H1 (cell line): Measurements from ENCODE around the gene TMX2. TPM values are rescaled to one million over a fixed set of nuclear protein-coding genes. Genes with fewer than 3 reads are reported as not detected.

Source experiments
- CTCF ChIA-PET: fragments of 300-600 bp; sonication (Branson Sonifier 250); formaldehyde crosslinking; loops from one replicate; lab custom pipeline; 2021; ENCODE audit not compliant: partially characterized antibody; lab: Charles Lee
- POLR2A ChIA-PET: fragments of 300-600 bp; sonication (Branson Sonifier 250); formaldehyde crosslinking; loops from one replicate; lab custom pipeline; 2021; ENCODE audit warnings: inconsistent platforms; ENCODE audit not compliant: partially characterized antibody; lab: Charles Lee
- DNase-seq, 2 experiments: peaks; one replicate each; pipeline versions ENCODE4 v3.0.0 to v3.0.0-alpha.2; 2010 to 2022; ENCODE audit warnings: low spot score in 2 of 2, low read depth in 1 of 2, mixed read lengths in 1 of 2
- FAIRE-seq: peaks from 2 replicates; lab custom pipeline; 2011; peaks lifted over from hg19 to GRCh38; lab: Jason Lieb, UNC
- H2AFZ ChIP-seq: 2 replicates; pipeline ENCODE4 v1.8.1; 2012; ENCODE audit warnings: low read length, inconsistent platforms
- H2AK5ac ChIP-seq: 2 replicates; pipeline ENCODE4 v1.6.1; 2013; ENCODE audit warnings: low read depth, low read length
- H2BK120ac ChIP-seq: replicated peaks from 2 replicates; pipeline ENCODE3; 2013; ENCODE audit warnings: low read depth, low read length, inconsistent platforms
- H2BK12ac ChIP-seq: 2 replicates; pipeline ENCODE4 v1.6.1; 2013; ENCODE audit warnings: low read depth, low read length
- H2BK15ac ChIP-seq: 2 replicates; pipeline ENCODE4 v1.6.1; 2013; ENCODE audit warnings: low read length
- H2BK20ac ChIP-seq: 2 replicates; pipeline ENCODE4 v1.6.1; 2013; ENCODE audit warnings: low read length
- H2BK5ac ChIP-seq: 2 replicates; pipeline ENCODE4 v1.6.1; 2013; ENCODE audit warnings: low read depth, low read length
- H3K14ac ChIP-seq: 2 replicates; pipeline ENCODE4 v1.6.1; 2013; ENCODE audit warnings: inconsistent platforms; ENCODE audit not compliant: insufficient read length
- H3K18ac ChIP-seq: 2 replicates; pipeline ENCODE4 v1.6.1; 2013; ENCODE audit warnings: low read length; ENCODE audit errors: extremely low read depth
- H3K23ac ChIP-seq: 2 replicates; pipeline ENCODE4 v1.6.1; 2013; ENCODE audit warnings: inconsistent platforms; ENCODE audit not compliant: insufficient read length
- H3K23me2 ChIP-seq: 2 replicates; pipeline ENCODE4 v1.6.1; 2013; ENCODE audit warnings: low read depth, low read length
- H3K27ac ChIP-seq: 2 replicates; pipeline ENCODE4 v1.6.1; 2011; ENCODE audit warnings: low read depth, low read length, inconsistent platforms
- H3K27me3 ChIP-seq, 4 experiments: replicated peaks in 1 of 4; 1 replicate in 1 of 4; 2 replicates in 3 of 4; pipeline versions ENCODE4 v1.6.1 to v1.8.1; 2011 to 2013; ENCODE audit warnings: low read length in 3 of 4, mild to moderate bottlenecking in 3 of 4, inconsistent platforms in 2 of 4, mixed read lengths in 2 of 4, moderate library complexity in 1 of 4; ENCODE audit not compliant: control insufficient read depth in 3 of 4, insufficient read depth in 3 of 4; ENCODE audit errors: extremely low read depth in 1 of 4
- H3K36me3 ChIP-seq, 4 experiments: 2 replicates each; pipeline versions ENCODE4 v1.6.1 to v1.8.1; 2011 to 2013; ENCODE audit warnings: mild to moderate bottlenecking in 4 of 4, low read length in 3 of 4, moderate library complexity in 2 of 4, control low read depth in 1 of 4, inconsistent platforms in 1 of 4; ENCODE audit not compliant: insufficient read depth in 4 of 4, control insufficient read depth in 2 of 4
- H3K4ac ChIP-seq: replicated peaks from 2 replicates; pipeline ENCODE3; 2013; ENCODE audit warnings: low read length, low read depth, mixed read lengths, inconsistent platforms; ENCODE audit not compliant: insufficient read length
- H3K4me1 ChIP-seq, 4 experiments: replicated peaks in 1 of 4; 1 replicate in 1 of 4; 2 replicates in 3 of 4; pipeline versions ENCODE4 v1.6.1 to v1.8.1; 2011 to 2013; ENCODE audit warnings: low read length in 3 of 4, inconsistent platforms in 2 of 4, mixed read lengths in 1 of 4; ENCODE audit not compliant: insufficient read depth in 4 of 4, control insufficient read depth in 3 of 4
- H3K4me2 ChIP-seq, 2 experiments: 2 replicates each; pipeline versions ENCODE4 v1.6.1 to v1.8.1; 2011 to 2013; ENCODE audit warnings: low read depth in 2 of 2, low read length in 2 of 2, control low read depth in 1 of 2, inconsistent platforms in 1 of 2, mild to moderate bottlenecking in 1 of 2; ENCODE audit not compliant: insufficient read depth in 1 of 2
- H3K4me3 ChIP-seq, 4 experiments: fragments of 200-600, 300-600 bp in 1 of 4; sonication (generic), shearing (Covaris generic), sonication (Bioruptor Twin) in 1 of 4; 2 replicates each; pipeline versions ENCODE4 v1.5.1 to v1.8.1; 2011 to 2016; ENCODE audit warnings: low read length in 4 of 4, low read depth in 3 of 4, control low read depth in 2 of 4, inconsistent platforms in 2 of 4, mild to moderate bottlenecking in 2 of 4, mixed read lengths in 1 of 4, moderate library complexity in 1 of 4; ENCODE audit not compliant: insufficient read depth in 2 of 4; ENCODE audit errors: extremely low read depth in 1 of 4
- H3K56ac ChIP-seq: replicated peaks from 2 replicates; pipeline ENCODE3; 2013; ENCODE audit warnings: low read depth, mild to moderate bottlenecking, mixed read lengths, low read length, inconsistent platforms; ENCODE audit not compliant: insufficient read length
- H3K79me1 ChIP-seq: 2 replicates; pipeline ENCODE4 v1.6.1; 2013; ENCODE audit warnings: low read depth, low read length, control low read depth
- H3K79me2 ChIP-seq, 2 experiments: 2 replicates each; pipeline versions ENCODE4 v1.6.1 to v1.8.1; 2012 to 2013; ENCODE audit warnings: low read length in 2 of 2, mild to moderate bottlenecking in 2 of 2, inconsistent platforms in 1 of 2; ENCODE audit not compliant: insufficient read depth in 2 of 2, control insufficient read depth in 1 of 2
- H3K9ac ChIP-seq, 4 experiments: replicated peaks in 1 of 4; 1 replicate in 1 of 4; 2 replicates in 3 of 4; pipeline versions ENCODE4 v1.6.1 to v1.8.1; 2011 to 2013; ENCODE audit warnings: low read depth in 3 of 4, low read length in 3 of 4, control low read depth in 2 of 4, mild to moderate bottlenecking in 2 of 4, moderate library complexity in 2 of 4, inconsistent platforms in 1 of 4; ENCODE audit errors: extremely low read depth in 1 of 4
- H3K9me3 ChIP-seq, 2 experiments: 2 replicates each; pipeline versions ENCODE4 v1.6.1 to v1.8.1; 2012 to 2013; ENCODE audit warnings: mild to moderate bottlenecking in 2 of 2, moderate library complexity in 2 of 2, control low read depth in 1 of 2, inconsistent platforms in 1 of 2, low read depth in 1 of 2, low read length in 1 of 2, mixed read lengths in 1 of 2; ENCODE audit not compliant: insufficient read depth in 2 of 2
- H4K20me1 ChIP-seq, 2 experiments: replicated peaks in 1 of 2; 2 replicates each; pipeline versions ENCODE3 to v1.8.1; 2011 to 2013; ENCODE audit warnings: inconsistent platforms in 2 of 2, low read length in 2 of 2, mild to moderate bottlenecking in 1 of 2; ENCODE audit not compliant: insufficient read depth in 2 of 2, control insufficient read depth in 1 of 2
- H4K5ac ChIP-seq: 2 replicates; pipeline ENCODE4 v1.6.1; 2013; ENCODE audit warnings: low read length, low read depth, mixed read lengths, inconsistent platforms; ENCODE audit not compliant: insufficient read length
- H4K8ac ChIP-seq: 2 replicates; pipeline ENCODE4 v1.8.0; 2013; ENCODE audit warnings: mild to moderate bottlenecking, moderate library complexity, low read length, inconsistent platforms; ENCODE audit not compliant: insufficient read depth; ENCODE audit errors: extremely low read depth
- H4K91ac ChIP-seq: replicated peaks from 2 replicates; pipeline ENCODE3; 2013; ENCODE audit warnings: low read length, mixed read lengths, inconsistent platforms; ENCODE audit not compliant: insufficient read length
- GTF2F1 ChIP-seq: IDR thresholded peaks from 2 replicates; pipeline ENCODE4 v1.6.1; 2012; ENCODE audit warnings: low read depth, low read length, improper control_type of control experiment, borderline replicate concordance
- RAD21 ChIP-seq, 2 experiments: IDR thresholded peaks in 1 of 2; conservative IDR thresholded peaks in 1 of 2; 2 replicates each; pipeline ENCODE4 v1.6.1; 2011; ENCODE audit warnings: low read depth in 2 of 2, low read length in 2 of 2, improper control_type of control experiment in 1 of 2, inconsistent platforms in 1 of 2, mild to moderate bottlenecking in 1 of 2, moderate library complexity in 1 of 2
- SP2 ChIP-seq: IDR thresholded peaks from 2 replicates; pipeline ENCODE4 v1.6.1; 2012; ENCODE audit warnings: mild to moderate bottlenecking, low read length, inconsistent platforms
- WGBS, 2 experiments: shearing (Covaris generic) in 1 of 2; methylation state at CpG; one replicate each; pipeline versions ENCODE4 v1.1.6 to v1.1.7; 2013 to 2015; ENCODE audit warnings: low lambda C conversion rate in 2 of 2, mixed read lengths in 2 of 2, inconsistent platforms in 1 of 2, low coverage in 1 of 2, missing lambda C conversion rate in 1 of 2; ENCODE audit not compliant: insufficient replicate concordance in 2 of 2, insufficient coverage in 1 of 2, insufficient read length in 1 of 2; ENCODE audit errors: extremely low coverage in 1 of 2, missing lambda C conversion rate in 1 of 2; 5-methylcytosine and 5-hydroxymethylcytosine counted together
- polyA plus RNA-seq, 7 experiments: library from polyadenylated mRNA; depleted of rRNA in 3 of 7; stranded (reverse) in 5 of 7; unstranded in 2 of 7; fragments of >200 nt in 5 of 7; fragments of 200-250 nt in 2 of 7; gene quantifications; 1 replicate in 5 of 7; 2 replicates in 1 of 7; 4 replicates in 1 of 7; pipeline versions ENCODE4 v1.2.1 to v1.2.3, GENCODE V29; 2011 to 2013; ENCODE audit warnings: missing spikeins in 2 of 7, mixed read lengths in 2 of 7
- total RNA-seq: library from RNA; stranded (reverse); fragmentation: NEBNext Ultra II Directional; extraction: Animal tissue kit (Norgen Biotek cat#: 25700); gene quantifications from 2 replicates; pipeline ENCODE4 v1.2.1, GENCODE V29; 2021
- TF ChIP-seq, protein P1 (sequence below), 3 experiments: IDR thresholded peaks; 1 replicate in 2 of 3; 2 replicates in 1 of 3; pipeline versions ENCODE4 v1.5.1 to v1.6.1; 2011; ENCODE audit warnings: low read length in 3 of 3, mild to moderate bottlenecking in 3 of 3, inconsistent platforms in 2 of 3, low read depth in 1 of 3, moderate library complexity in 1 of 3; ENCODE audit not compliant: insufficient read depth in 1 of 3; ENCODE audit errors: control extremely low read depth in 1 of 3

TMX2 gene
- total and polyA plus RNA-seq, 2 of the 8 experiments (the other 6 are each of a cell fraction or from before 2014, with no cell fraction given) = 70.4 to 100.0 TPM

DNA sequence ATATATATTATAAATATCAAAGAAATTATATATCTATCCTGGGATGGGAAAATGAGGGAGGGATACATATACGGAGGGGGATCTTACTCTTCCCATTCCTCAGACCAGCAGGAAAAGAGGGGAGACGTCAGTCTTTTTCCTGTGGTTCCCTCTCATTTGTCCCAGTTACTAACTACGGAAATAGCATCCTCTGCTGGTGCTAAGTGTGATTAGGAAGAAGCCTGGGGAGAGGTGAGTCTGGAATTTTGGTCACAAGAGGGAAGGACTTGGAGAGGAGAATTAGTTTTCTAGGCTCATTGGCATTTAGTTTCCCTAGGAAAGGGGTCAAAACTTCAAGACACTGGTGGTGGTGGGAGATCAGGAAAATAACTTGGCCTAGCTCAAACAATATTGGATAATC is 12.0 kb upstream of the TMX2 start:
- Histone ChIP-seq H4K91ac (no peak overlapping the region), H4K8ac (no peak overlapping the region), H2BK12ac (no peak overlapping the region), H3K4ac (no peak overlapping the region), H2BK5ac (no peak overlapping the region), H3K79me1 (no peaks in the 10 kb centered on the region), H3K9ac (no peak overlapping the region), H2BK20ac (no peak overlapping the region), H3K4me2 (no peak overlapping the region), H3K79me2 (no peaks in the 10 kb centered on the region), H2AK5ac (no peak overlapping the region), H2BK120ac (no peak overlapping the region), H2AFZ (no peak overlapping the region), H3K36me3 (peaks cover 25 to 68% (median 55%) of the 10 kb centered on the region in 4 experiments), H4K20me1 (no peaks in the 10 kb centered on the region), H3K56ac (no peak overlapping the region), H3K18ac (no peak overlapping the region), H2BK15ac (no peak overlapping the region), H4K5ac (no peak overlapping the region), H3K4me3 (no peak overlapping the region), H3K14ac (no peak overlapping the region), H3K23me2 (no peaks in the 10 kb centered on the region; the same call in 1 of the 2 replicates), H3K27me3 (no peaks in the 10 kb centered on the region), H3K9me3 (no peaks in the 10 kb centered on the region), H3K23ac (no peak overlapping the region), H3K4me1 (no peaks in the 10 kb centered on the region), H3K27ac (no peak overlapping the region)
- ChIA-PET CTCF (no interaction called here), POLR2A (interaction anchor here (3.6 kb wide), 1 partner anchor 42 kb away, joined by 13 read pairs; the partner anchor contains the start of gene SELENOH)
- no peak for DNase-seq
- WGBS, 2 experiments = 91% methylated on average over 3 of the region's 3 CpGs; no CpG with 5 or more reads in 1 of the 2 experiments
- TF ChIP-seq SP2 = no peak
- no peak for TF ChIP-seq GTF2F1
- TF ChIP-seq, protein P1, sequence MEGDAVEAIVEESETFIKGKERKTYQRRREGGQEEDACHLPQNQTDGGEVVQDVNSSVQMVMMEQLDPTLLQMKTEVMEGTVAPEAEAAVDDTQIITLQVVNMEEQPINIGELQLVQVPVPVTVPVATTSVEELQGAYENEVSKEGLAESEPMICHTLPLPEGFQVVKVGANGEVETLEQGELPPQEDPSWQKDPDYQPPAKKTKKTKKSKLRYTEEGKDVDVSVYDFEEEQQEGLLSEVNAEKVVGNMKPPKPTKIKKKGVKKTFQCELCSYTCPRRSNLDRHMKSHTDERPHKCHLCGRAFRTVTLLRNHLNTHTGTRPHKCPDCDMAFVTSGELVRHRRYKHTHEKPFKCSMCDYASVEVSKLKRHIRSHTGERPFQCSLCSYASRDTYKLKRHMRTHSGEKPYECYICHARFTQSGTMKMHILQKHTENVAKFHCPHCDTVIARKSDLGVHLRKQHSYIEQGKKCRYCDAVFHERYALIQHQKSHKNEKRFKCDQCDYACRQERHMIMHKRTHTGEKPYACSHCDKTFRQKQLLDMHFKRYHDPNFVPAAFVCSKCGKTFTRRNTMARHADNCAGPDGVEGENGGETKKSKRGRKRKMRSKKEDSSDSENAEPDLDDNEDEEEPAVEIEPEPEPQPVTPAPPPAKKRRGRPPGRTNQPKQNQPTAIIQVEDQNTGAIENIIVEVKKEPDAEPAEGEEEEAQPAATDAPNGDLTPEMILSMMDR (IDR thresholded peaks at IDR 0.05; ENCODE audit: control extremely low read depth in 1 of 3, insufficient read depth in 1 of 3, low read depth in 1 of 3, low read length in 3 of 3) = peak in 1 of 3 experiments; percentile 36; a peak in 1 of 4 replicates
- peak in 1 of 2 experiments; percentile 33; a peak in 1 of 4 replicates for TF ChIP-seq RAD21 (IDR thresholded peaks at IDR 0.05 in 1 of 2, conservative IDR thresholded peaks at IDR 0.05 in 1 of 2; ENCODE audit: low read depth in 2 of 2, low read length in 2 of 2)
- FAIRE-seq = no peak
